PC-3 (cell line): ENCODE measurements around the gene CFD. TPM values are rescaled to one million over a fixed set of nuclear protein-coding genes. Genes with fewer than 3 reads are reported as not detected.

Experiments used
- ATAC-seq: fragments of 200-7000 bp; cut with Tn5 transposase; 2 replicates; pipeline ENCODE4 v1.9.1; 2020; ENCODE audit warnings: mild to moderate bottlenecking, moderate library complexity
- BruUV-seq: library from RNA; stranded (reverse); fragments of 400-500 nt; replicated peaks from 2 replicates; lab custom pipeline; 2021; lab: Mats Ljungman, UMichigan
- CTCF ChIA-PET: fragments of 300-600 bp; sonication (Branson Sonifier 250); formaldehyde crosslinking; loops from one replicate; lab custom pipeline; 2022; ENCODE audit warnings: antibody characterized with exemption; lab: Charles Lee
- POLR2A ChIA-PET: fragments of 300-600 bp; sonication (Branson Sonifier 250); formaldehyde crosslinking; loops from one replicate; lab custom pipeline; 2022; ENCODE audit warnings: antibody characterized with exemption; ENCODE audit not compliant: unreplicated experiment; lab: Charles Lee
- DNase-seq: peaks from one replicate; pipeline ENCODE4 v3.0.0-alpha.2; 2015
- H2AFZ ChIP-seq: fragments of 300-600 bp; sonication (generic); 2 replicates; pipeline ENCODE4 v1.6.0; 2016; ENCODE audit warnings: antibody characterized with exemption, low read length
- H3F3A ChIP-seq: fragments of 300-600 bp; sonication (generic); one replicate; pipeline ENCODE4 v1.6.0; 2017; ENCODE audit warnings: antibody characterized with exemption, low read length, control low read depth, mild to moderate bottlenecking; ENCODE audit not compliant: unreplicated experiment
- H3K27ac ChIP-seq: fragments of 300-600 bp; sonication (generic); 2 replicates; pipeline ENCODE4 v1.5.1; 2016; ENCODE audit warnings: mild to moderate bottlenecking, low read length
- H3K27me3 ChIP-seq: fragments of 300-600 bp; sonication (generic); 2 replicates; pipeline ENCODE4 v1.6.1; 2016; ENCODE audit warnings: low read length, mixed read lengths
- H3K36me3 ChIP-seq: fragments of 300-600 bp; sonication (generic); 2 replicates; pipeline ENCODE4 v1.6.1; 2016; ENCODE audit warnings: low read depth, mixed run types, low read length, mixed read lengths
- H3K4me1 ChIP-seq: fragments of 300-600 bp; sonication (generic); 2 replicates; pipeline ENCODE4 v1.5.1; 2016; ENCODE audit warnings: low read length; ENCODE audit not compliant: insufficient read depth
- H3K4me2 ChIP-seq: fragments of 300-600 bp; sonication (generic); 2 replicates; pipeline ENCODE4 v1.6.0; 2016; ENCODE audit warnings: low read length
- H3K4me3 ChIP-seq: fragments of 300-600 bp; sonication (generic); 2 replicates; pipeline ENCODE4 v1.5.1; 2016; ENCODE audit warnings: mild to moderate bottlenecking, low read length, mixed read lengths
- H3K79me2 ChIP-seq: fragments of 300-600 bp; sonication (generic); 2 replicates; pipeline ENCODE4 v1.6.1; 2017; ENCODE audit warnings: low read length, mixed read lengths
- H3K9ac ChIP-seq: fragments of 300-600 bp; sonication (generic); 2 replicates; pipeline ENCODE4 v1.6.0; 2016; ENCODE audit warnings: mild to moderate bottlenecking, low read length
- H3K9me2 ChIP-seq: fragments of 300-600 bp; sonication (generic); replicated peaks from 2 replicates; pipeline ENCODE4 v1.6.1; 2016; ENCODE audit warnings: mixed run types, low read length, mixed read lengths
- H3K9me3 ChIP-seq: fragments of 300-600 bp; sonication (generic); 2 replicates; pipeline ENCODE4 v1.6.1; 2016; ENCODE audit warnings: low read length, mixed read lengths
- H4K20me1 ChIP-seq: fragments of 300-600 bp; sonication (generic); 2 replicates; pipeline ENCODE4 v1.6.1; 2016; ENCODE audit warnings: low read length, mixed read lengths
- EZH2 ChIP-seq: fragments of 300-600 bp; sonication (generic); IDR thresholded peaks from one replicate; pipeline ENCODE4 v1.6.1; 2017; ENCODE audit warnings: antibody characterized with exemption, mild to moderate bottlenecking, low read length; ENCODE audit not compliant: unreplicated experiment
- EZH2phosphoT487 ChIP-seq: fragments of 300-600 bp; sonication (generic); IDR thresholded peaks from 2 replicates; pipeline ENCODE4 v1.6.1; 2018; ENCODE audit warnings: mild to moderate bottlenecking, antibody characterized with exemption, low read length, borderline replicate concordance
- intact Hi-C: fragments of 100-400 bp; cut with micrococcal nuclease; formaldehyde crosslinking; loops from 2 replicates; pipeline ENCODE4 v1.9.0; 2023
- total RNA-seq: library from RNA; depleted of rRNA; stranded (reverse); fragments of >200 nt; gene quantifications from 2 replicates; pipeline ENCODE4 v1.2.3, GENCODE V29; 2014
- TF ChIP-seq, protein P1 (sequence below): fragments of 300-600 bp; sonication (generic); conservative IDR thresholded peaks from 2 replicates; pipeline ENCODE4 v1.5.1; 2017; ENCODE audit warnings: antibody characterized with exemption, low read depth, mild to moderate bottlenecking, low read length

Gene CFD
- total RNA-seq, 1 experiment from 2014 or later: 22.4 TPM

DNA sequence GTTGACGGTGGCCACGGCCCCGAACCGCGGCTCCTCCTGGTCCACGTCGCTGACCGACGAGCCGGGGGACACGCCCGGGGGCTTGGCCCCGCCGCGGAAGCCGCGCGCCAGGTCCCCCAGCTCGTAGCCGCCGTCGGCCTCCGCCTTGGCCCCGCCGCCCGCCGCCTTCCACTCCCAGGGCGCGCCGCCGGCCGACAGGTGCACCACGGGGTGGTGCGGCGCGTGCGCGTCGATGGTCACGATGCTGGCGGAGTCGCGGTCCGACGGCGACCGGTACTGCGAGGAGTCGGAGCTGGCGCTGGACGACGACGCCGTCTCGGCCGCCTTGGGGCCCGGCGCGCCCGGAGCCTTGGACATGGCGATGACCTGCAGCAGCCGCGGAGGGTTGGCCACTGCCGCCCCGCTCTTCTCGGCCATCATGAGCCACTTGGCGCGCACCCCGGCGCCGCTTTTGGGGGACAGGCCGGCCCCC is 46.7 kb upstream of the CFD start:
- Histone ChIP-seq H3K9ac (no peak overlapping the region), H3F3A (no peaks in the 10 kb centered on the region), H2AFZ (no peak overlapping the region), H3K4me1 (no peaks in the 10 kb centered on the region), H3K4me3 (no peak overlapping the region), H3K36me3 (peaks cover 25% of the 10 kb centered on the region), H3K9me2 (no peaks in the 10 kb centered on the region), H3K79me2 (peaks cover 3% of the 10 kb centered on the region; the same call in 1 of the 2 replicates), H3K27me3 (no peaks in the 10 kb centered on the region), H4K20me1 (peaks cover 7% of the 10 kb centered on the region), H3K27ac (no peak overlapping the region), H3K9me3 (no peaks in the 10 kb centered on the region), H3K4me2 (no peak overlapping the region)
- no peak for DNase-seq
- ChIA-PET POLR2A (no interaction called here), CTCF (no interaction called here)
- no TSS peak for BruUV-seq
- ATAC-seq: no peak
- intact Hi-C loops: no loop called here
- TF ChIP-seq EZH2 (no peak), EZH2phosphoT487 (no peak)
- TF ChIP-seq, protein P1, sequence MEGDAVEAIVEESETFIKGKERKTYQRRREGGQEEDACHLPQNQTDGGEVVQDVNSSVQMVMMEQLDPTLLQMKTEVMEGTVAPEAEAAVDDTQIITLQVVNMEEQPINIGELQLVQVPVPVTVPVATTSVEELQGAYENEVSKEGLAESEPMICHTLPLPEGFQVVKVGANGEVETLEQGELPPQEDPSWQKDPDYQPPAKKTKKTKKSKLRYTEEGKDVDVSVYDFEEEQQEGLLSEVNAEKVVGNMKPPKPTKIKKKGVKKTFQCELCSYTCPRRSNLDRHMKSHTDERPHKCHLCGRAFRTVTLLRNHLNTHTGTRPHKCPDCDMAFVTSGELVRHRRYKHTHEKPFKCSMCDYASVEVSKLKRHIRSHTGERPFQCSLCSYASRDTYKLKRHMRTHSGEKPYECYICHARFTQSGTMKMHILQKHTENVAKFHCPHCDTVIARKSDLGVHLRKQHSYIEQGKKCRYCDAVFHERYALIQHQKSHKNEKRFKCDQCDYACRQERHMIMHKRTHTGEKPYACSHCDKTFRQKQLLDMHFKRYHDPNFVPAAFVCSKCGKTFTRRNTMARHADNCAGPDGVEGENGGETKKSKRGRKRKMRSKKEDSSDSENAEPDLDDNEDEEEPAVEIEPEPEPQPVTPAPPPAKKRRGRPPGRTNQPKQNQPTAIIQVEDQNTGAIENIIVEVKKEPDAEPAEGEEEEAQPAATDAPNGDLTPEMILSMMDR: no peak

GRCh38 chr19:813219-814151 is 46.0 kb upstream of the CFD start:
- Histone ChIP-seq H3K27ac (no peak overlapping the region), H3K36me3 (peaks cover 19% of the 10 kb centered on the region), H3K4me2 (no peak overlapping the region), H3K4me3 (no peak overlapping the region), H3K9me2 (no peaks in the 10 kb centered on the region), H4K20me1 (0 out of 2 replicates have a peak, but pooled peaks cover 4% of the 10 kb centered on the region), H3K27me3 (no peaks in the 10 kb centered on the region), H3K9me3 (no peaks in the 10 kb centered on the region), H3F3A (no peaks in the 10 kb centered on the region), H3K9ac (no peak overlapping the region), H3K79me2 (no peaks in the 10 kb centered on the region), H3K4me1 (no peaks in the 10 kb centered on the region), H2AFZ (no peak overlapping the region)
- ATAC-seq (peak; percentile 6; the same call in 1 of the 2 replicates), DNase-seq (no peak)
- TF ChIP-seq, protein P1: no peak
- TF ChIP-seq EZH2: no peak
- TF ChIP-seq EZH2phosphoT487: no peak
- BruUV-seq: no TSS peak
- POLR2A ChIA-PET: no interaction called here
- CTCF ChIA-PET: no interaction called here
- intact Hi-C loops: no loop called here
